Liver (tissue), 3 donors: ENCODE measurements around the gene RSAD2.

Experiments
- EGR1 ChIP-seq, 2 donors: IDR thresholded peaks; 2 replicates each; pipeline ENCODE4 v1.6.1; 2016 to 2018; ENCODE audit warnings: antibody characterized with exemption in 2 of 2, low read depth in 2 of 2
- FOXA1 ChIP-seq: IDR thresholded peaks from 2 replicates; pipeline ENCODE4 v1.6.1; 2016; ENCODE audit warnings: antibody characterized with exemption
- GABPA ChIP-seq, 2 donors: IDR thresholded peaks in 1 of 2; conservative IDR thresholded peaks in 1 of 2; 2 replicates each; pipeline ENCODE4 v1.6.1; 2016; ENCODE audit warnings: antibody characterized with exemption in 2 of 2, mild to moderate bottlenecking in 1 of 2, moderate library complexity in 1 of 2
- HNF4A ChIP-seq, 2 donors: conservative IDR thresholded peaks; 2 replicates each; pipeline ENCODE4 v1.6.1; 2016; ENCODE audit warnings: antibody characterized with exemption in 2 of 2, mild to moderate bottlenecking in 2 of 2
- HNF4G ChIP-seq: IDR thresholded peaks from 2 replicates; pipeline ENCODE4 v1.6.1; 2016; ENCODE audit warnings: antibody characterized with exemption
- JUND ChIP-seq, 2 donors: IDR thresholded peaks; 2 replicates each; pipeline ENCODE4 v1.6.1; 2016; ENCODE audit warnings: antibody characterized with exemption in 2 of 2
- RAD21 ChIP-seq, 2 donors: IDR thresholded peaks; 2 replicates each; pipeline ENCODE4 v1.6.1; 2016; ENCODE audit warnings: antibody characterized with exemption in 2 of 2, mild to moderate bottlenecking in 2 of 2
- RXRA ChIP-seq, 2 donors: IDR thresholded peaks; 2 replicates each; pipeline ENCODE4 v1.6.1; 2017 to 2018; ENCODE audit warnings: antibody characterized with exemption in 2 of 2, mild to moderate bottlenecking in 1 of 2
- TAF1 ChIP-seq: conservative IDR thresholded peaks from 2 replicates; pipeline ENCODE4 v1.6.1; 2016; ENCODE audit warnings: antibody characterized with exemption, mild to moderate bottlenecking
- YY1 ChIP-seq: IDR thresholded peaks from 2 replicates; pipeline ENCODE4 v1.6.1; 2016; ENCODE audit warnings: antibody characterized with exemption, mild to moderate bottlenecking
- TF ChIP-seq, protein P1 (sequence below): fragments of 150-350 bp; IDR thresholded peaks from 2 replicates; pipeline ENCODE4 v1.5.1; 2017; ENCODE audit warnings: improper control_type of control experiment, low read depth, low read length; ENCODE audit not compliant: missing input control
- TF ChIP-seq, protein P2 (sequence below): IDR thresholded peaks from 2 replicates; pipeline ENCODE4 v1.6.1; 2016; ENCODE audit warnings: antibody characterized with exemption, mild to moderate bottlenecking
- TF ChIP-seq, protein P3 (sequence below): IDR thresholded peaks from 2 replicates; pipeline ENCODE4 v1.6.1; 2016; ENCODE audit warnings: antibody characterized with exemption
- TF ChIP-seq, protein P4 (sequence below): IDR thresholded peaks from 2 replicates; pipeline ENCODE4 v1.6.1; 2016; ENCODE audit warnings: antibody characterized with exemption
- donor health status: healthy.
- donor health status: healthy.

DNA sequence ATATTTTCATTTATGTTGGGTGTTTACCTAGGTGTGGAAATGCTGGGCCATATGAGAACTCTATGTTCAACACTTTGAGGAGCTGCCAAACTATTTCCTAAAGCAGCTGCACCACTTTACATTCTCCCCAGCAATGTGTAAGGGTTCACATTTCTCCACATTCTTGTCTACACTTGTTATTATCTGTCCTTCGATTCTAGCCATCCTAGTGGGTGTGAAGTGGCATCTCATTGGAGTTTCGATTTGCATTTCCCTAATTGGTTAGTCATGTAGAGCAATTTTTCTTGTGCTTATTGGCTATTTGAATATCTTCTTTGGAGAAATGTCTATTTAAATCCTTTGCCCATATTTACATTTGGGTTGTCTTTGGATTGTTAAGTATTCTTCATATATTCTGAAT, 61.5 kb downstream of the RSAD2 start:
- TF ChIP-seq GABPA (IDR thresholded peaks at IDR 0.05 in 1 of 2, conservative IDR thresholded peaks at IDR 0.05 in 1 of 2) (no peak), JUND (IDR thresholded peaks at IDR 0.05) (no peak), RXRA (IDR thresholded peaks at IDR 0.05) (no peak), TAF1 (no peak), YY1 (no peak), RAD21 (IDR thresholded peaks at IDR 0.05) (no peak), EGR1 (IDR thresholded peaks at IDR 0.05; ENCODE audit: low read depth in 2 of 2) (no peak), FOXA1 (no peak), HNF4A (conservative IDR thresholded peaks at IDR 0.05) (no peak), HNF4G (no peak)
- TF ChIP-seq, protein P1, sequence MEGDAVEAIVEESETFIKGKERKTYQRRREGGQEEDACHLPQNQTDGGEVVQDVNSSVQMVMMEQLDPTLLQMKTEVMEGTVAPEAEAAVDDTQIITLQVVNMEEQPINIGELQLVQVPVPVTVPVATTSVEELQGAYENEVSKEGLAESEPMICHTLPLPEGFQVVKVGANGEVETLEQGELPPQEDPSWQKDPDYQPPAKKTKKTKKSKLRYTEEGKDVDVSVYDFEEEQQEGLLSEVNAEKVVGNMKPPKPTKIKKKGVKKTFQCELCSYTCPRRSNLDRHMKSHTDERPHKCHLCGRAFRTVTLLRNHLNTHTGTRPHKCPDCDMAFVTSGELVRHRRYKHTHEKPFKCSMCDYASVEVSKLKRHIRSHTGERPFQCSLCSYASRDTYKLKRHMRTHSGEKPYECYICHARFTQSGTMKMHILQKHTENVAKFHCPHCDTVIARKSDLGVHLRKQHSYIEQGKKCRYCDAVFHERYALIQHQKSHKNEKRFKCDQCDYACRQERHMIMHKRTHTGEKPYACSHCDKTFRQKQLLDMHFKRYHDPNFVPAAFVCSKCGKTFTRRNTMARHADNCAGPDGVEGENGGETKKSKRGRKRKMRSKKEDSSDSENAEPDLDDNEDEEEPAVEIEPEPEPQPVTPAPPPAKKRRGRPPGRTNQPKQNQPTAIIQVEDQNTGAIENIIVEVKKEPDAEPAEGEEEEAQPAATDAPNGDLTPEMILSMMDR, result no peak
- TF ChIP-seq, protein P2, sequence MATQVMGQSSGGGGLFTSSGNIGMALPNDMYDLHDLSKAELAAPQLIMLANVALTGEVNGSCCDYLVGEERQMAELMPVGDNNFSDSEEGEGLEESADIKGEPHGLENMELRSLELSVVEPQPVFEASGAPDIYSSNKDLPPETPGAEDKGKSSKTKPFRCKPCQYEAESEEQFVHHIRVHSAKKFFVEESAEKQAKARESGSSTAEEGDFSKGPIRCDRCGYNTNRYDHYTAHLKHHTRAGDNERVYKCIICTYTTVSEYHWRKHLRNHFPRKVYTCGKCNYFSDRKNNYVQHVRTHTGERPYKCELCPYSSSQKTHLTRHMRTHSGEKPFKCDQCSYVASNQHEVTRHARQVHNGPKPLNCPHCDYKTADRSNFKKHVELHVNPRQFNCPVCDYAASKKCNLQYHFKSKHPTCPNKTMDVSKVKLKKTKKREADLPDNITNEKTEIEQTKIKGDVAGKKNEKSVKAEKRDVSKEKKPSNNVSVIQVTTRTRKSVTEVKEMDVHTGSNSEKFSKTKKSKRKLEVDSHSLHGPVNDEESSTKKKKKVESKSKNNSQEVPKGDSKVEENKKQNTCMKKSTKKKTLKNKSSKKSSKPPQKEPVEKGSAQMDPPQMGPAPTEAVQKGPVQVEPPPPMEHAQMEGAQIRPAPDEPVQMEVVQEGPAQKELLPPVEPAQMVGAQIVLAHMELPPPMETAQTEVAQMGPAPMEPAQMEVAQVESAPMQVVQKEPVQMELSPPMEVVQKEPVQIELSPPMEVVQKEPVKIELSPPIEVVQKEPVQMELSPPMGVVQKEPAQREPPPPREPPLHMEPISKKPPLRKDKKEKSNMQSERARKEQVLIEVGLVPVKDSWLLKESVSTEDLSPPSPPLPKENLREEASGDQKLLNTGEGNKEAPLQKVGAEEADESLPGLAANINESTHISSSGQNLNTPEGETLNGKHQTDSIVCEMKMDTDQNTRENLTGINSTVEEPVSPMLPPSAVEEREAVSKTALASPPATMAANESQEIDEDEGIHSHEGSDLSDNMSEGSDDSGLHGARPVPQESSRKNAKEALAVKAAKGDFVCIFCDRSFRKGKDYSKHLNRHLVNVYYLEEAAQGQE, result no peak
- TF ChIP-seq, protein P3, sequence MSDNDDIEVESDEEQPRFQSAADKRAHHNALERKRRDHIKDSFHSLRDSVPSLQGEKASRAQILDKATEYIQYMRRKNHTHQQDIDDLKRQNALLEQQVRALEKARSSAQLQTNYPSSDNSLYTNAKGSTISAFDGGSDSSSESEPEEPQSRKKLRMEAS, result no peak
- TF ChIP-seq, protein P4, sequence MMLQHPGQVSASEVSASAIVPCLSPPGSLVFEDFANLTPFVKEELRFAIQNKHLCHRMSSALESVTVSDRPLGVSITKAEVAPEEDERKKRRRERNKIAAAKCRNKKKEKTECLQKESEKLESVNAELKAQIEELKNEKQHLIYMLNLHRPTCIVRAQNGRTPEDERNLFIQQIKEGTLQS, result no peak
